Fibroblast of lung (primary cell): Measurements from ENCODE around the gene BTBD9.

ENCODE experiments used
- EZH2 ChIP-seq: IDR thresholded peaks from 2 replicates; pipeline ENCODE4 v1.5.1; 2012; ENCODE audit warnings: low read length, control low read depth, mild to moderate bottlenecking; ENCODE audit errors: missing control alignments
- TF ChIP-seq, protein P1 (sequence below), 2 donors: IDR thresholded peaks in 1 of 2; conservative IDR thresholded peaks in 1 of 2; 1 replicate in 1 of 2; 2 replicates in 1 of 2; pipeline ENCODE4 v1.5.1; 2011 to 2012; ENCODE audit warnings: low read length in 2 of 2, control low read depth in 1 of 2, inconsistent platforms in 1 of 2, low read depth in 1 of 2, mild to moderate bottlenecking in 1 of 2

DNA sequence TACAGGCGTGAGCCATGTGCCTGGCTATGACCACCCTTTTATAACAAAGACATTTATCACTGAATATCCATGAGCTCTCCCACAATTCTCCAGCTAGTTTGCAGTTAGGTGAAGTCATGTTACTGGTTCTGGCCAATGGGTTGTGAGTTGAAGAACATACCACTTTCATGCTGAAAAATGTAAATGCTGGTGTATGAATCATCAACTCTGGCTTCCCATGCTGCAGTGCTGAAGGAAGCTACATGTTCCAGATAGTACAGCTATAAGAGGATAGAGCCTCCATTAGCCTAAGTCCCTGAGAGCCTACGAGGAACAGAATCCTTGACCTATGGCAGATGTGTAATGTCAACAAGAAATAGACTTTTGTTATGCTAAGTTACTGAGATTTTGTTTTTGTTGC is 180.4 kb downstream of the BTBD9 start:
- TF ChIP-seq, protein P1, sequence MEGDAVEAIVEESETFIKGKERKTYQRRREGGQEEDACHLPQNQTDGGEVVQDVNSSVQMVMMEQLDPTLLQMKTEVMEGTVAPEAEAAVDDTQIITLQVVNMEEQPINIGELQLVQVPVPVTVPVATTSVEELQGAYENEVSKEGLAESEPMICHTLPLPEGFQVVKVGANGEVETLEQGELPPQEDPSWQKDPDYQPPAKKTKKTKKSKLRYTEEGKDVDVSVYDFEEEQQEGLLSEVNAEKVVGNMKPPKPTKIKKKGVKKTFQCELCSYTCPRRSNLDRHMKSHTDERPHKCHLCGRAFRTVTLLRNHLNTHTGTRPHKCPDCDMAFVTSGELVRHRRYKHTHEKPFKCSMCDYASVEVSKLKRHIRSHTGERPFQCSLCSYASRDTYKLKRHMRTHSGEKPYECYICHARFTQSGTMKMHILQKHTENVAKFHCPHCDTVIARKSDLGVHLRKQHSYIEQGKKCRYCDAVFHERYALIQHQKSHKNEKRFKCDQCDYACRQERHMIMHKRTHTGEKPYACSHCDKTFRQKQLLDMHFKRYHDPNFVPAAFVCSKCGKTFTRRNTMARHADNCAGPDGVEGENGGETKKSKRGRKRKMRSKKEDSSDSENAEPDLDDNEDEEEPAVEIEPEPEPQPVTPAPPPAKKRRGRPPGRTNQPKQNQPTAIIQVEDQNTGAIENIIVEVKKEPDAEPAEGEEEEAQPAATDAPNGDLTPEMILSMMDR (conservative IDR thresholded peaks at IDR 0.05 in 1 of 2, IDR thresholded peaks at IDR 0.05 in 1 of 2; ENCODE audit: low read depth in 1 of 2, low read length in 2 of 2) = no peak
- no peak for TF ChIP-seq EZH2
